ENCODE data around the gene GRB7.

- TF ChIP-seq, protein P1, sequence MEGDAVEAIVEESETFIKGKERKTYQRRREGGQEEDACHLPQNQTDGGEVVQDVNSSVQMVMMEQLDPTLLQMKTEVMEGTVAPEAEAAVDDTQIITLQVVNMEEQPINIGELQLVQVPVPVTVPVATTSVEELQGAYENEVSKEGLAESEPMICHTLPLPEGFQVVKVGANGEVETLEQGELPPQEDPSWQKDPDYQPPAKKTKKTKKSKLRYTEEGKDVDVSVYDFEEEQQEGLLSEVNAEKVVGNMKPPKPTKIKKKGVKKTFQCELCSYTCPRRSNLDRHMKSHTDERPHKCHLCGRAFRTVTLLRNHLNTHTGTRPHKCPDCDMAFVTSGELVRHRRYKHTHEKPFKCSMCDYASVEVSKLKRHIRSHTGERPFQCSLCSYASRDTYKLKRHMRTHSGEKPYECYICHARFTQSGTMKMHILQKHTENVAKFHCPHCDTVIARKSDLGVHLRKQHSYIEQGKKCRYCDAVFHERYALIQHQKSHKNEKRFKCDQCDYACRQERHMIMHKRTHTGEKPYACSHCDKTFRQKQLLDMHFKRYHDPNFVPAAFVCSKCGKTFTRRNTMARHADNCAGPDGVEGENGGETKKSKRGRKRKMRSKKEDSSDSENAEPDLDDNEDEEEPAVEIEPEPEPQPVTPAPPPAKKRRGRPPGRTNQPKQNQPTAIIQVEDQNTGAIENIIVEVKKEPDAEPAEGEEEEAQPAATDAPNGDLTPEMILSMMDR (IDR thresholded peaks at IDR 0.05 in 2 of 3, conservative IDR thresholded peaks at IDR 0.05 in 1 of 3; ENCODE audit: control insufficient read depth in 2 of 3, extremely low read depth in 1 of 3, insufficient read depth in 1 of 3, low read depth in 3 of 3, low read length in 3 of 3), result no peak
- TF ChIP-seq ESRRA (IDR thresholded peaks at IDR 0.05; ENCODE audit: low read length), result no peak
Observed at GRCh38 chr17:39751016-39751543, 13.3 kb downstream of the GRB7 start.
